HCEC 1CT (cell line): ENCODE results near the gene PTH2.

Experiments used
- DNase-seq: peaks from one replicate; pipeline ENCODE4 v3.0.0-alpha.2; 2017

The PTH2 gene

DNA sequence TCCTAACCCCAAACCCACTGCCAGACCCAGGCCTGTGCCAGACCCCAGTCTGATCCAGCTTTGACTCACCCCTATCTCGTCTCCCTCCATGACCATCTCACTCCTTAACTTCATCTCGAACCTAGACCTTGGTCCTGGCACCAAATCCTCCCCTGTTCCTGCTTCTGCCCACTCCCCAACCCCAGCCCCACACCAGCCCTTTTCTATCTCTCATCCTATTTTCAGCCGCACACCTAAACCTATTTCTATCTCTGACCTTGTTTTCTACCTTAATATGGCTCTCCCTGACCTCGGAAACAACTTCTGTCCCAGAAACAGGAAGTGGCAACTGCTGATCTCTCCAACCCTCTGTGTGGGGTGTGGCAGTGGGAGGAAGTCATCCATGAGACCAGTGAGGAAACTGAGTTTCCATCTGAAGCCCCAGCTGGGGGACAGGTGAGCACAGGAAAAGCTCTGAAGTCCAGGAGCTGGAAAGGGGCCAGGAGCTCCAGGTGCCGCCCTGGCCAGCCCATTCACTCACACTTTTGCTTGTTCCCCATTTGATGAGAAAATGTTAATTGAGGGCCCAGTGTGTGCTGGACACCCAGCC is 13.7 kb downstream of the PTH2 start:
- DNase-seq, result no peak

DNA sequence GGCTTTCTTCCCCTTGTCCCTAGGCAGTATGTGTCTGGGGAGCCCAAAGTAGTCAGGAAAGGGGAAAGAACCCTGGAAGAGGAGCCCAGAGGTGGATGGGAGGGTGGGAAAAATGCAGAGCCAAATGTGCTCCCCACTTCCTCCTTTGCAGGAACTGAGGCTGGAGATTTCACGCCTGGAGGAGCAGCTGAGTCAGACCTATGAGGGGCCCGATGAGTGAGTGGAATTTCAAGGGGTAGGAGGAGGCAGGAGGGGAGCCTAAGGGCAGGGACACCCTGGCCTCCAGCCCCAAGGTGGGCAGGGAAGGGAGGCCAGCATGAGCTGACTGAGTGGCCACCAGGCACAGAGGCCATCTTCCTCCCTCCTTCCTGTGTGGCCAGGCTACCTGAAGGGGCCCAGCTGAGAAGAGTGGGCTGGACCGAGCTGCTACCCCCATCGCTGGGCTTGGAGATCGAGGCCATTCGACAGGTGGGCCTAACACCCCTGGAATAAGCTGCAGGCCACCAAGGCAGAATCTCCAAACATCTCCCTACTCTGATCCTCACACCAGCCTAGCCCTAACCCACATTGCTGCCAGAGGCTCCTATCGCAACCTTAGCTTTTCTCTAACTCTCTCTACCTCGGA is 14.3 kb downstream of the PTH2 start:
- DNase-seq, result peak; percentile 16

DNA sequence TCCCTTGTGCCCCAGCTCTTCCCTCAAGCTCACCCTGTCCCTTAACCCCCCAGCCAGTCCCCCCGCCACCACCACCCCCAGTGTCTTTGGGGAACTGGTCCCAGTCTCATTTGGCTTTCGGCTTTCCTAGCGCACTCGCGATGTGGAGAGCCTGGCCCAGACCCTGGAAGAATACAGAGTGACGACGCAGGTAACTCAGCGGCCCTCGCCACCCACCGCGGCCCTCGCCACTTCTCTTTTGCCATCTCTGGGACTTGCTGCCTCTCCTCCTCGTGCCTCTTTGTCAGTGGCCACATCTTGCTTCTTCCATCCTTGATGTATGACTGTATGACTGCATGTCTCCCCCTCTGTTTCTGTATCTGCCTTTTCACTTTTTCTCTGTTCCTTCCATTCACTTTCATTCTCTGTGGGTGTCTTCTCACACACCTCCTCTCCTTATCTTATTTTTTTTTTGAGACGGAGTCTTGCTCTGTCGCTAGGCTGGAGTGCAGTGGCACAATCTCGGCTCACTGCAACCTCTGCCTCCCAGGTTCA is 15.7 kb downstream of the PTH2 start:
- no peak for DNase-seq

DNA sequence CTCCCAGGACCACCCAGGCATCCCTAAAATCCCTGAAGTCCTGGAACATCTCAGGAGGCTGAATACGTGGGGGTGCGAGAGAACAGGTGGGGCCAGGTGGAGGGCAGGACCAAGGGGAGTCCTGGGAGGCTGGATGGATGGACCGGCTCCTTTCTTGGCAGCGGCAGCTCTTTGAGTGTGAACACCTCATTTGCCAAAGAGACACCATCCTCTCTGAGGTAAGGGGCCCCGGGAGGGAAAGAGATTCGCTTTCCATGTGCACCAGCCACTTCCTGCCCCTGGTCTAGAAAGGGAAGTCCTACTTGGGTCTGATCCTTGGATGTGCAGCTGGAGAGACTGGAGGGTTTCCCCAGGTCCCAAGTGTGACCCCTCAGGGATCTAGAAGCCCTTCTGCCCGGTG is 16.2 kb downstream of the PTH2 start:
- DNase-seq, result no peak

DNA sequence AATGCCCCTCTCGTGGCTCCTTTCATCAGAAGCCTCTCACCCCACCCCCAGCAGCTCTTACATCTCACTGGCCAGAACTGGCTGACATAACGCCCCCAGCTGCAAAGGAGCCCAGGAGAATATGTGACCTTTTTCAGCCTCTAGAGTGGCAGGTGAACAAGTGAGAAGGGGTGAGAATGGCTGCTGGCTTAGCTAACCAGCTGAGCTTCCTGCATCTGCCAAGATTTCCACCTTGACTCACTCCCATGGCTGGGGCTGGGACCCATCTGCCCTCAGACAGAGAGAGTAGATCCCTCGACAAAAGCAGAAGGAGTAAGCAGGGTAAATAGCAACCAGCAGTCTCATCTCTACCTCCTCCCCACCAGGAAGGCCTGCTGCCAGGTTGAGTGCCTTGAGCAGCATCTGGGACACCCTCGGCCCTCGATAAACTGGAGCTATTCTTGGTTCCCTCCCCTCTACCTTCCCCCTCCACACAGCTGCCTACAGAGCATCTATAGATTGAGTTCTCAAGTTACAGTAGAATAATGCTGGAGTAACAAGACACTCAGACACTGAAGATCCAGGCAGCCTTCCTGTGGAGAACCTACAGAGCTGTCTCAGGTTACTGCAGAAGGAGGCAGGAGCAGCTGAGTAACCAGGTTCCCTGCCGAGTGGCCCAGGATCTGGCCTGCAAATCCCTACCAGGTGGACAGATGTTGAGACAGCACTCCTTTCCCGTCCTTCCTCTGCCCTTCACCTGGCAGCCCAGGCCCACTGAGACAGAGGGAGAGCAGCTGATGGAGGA is 19.6 kb downstream of the PTH2 start:
- no peak for DNase-seq

DNA sequence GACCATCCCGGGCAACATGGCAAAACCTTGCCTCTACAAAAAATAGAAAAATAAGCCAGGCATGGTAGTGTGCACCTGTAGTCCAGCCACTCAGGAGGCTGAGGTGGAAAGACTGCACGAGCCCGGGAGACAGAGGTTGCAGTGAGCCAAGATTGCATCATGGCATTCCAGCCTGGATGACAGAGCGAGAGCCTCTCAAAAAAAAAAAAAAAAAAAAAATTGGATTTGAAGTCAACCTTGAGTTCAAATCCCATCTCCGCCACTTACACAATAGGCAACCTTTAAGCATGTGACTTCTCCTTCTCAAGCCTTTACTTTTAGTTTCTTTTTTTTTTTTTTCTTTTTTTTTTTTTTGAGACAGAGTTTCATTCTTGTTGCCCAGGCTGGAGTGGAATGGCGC is 23.2 kb downstream of the PTH2 start:
- DNase-seq, result peak; percentile 20

DNA sequence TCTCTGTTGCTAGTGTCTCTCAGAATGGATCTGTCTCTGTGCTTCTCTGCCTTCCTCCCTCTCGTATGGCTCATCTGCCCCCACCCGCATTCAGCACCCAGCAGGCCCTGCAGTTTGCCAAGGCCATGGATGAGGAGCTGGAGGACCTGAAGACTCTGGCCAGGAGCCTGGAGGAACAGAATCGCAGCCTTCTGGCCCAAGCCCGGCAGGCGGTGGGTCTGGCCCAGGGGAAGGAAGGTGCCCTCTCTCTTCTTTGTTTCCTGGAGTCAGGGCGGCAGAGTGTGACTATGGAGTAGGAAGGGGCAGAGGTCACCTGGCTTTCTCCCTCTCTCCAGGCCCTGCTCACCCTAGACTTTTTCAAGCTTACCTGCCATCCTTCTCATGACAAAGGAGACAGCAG is 24.3 kb downstream of the PTH2 start:
- no peak for DNase-seq

DNA sequence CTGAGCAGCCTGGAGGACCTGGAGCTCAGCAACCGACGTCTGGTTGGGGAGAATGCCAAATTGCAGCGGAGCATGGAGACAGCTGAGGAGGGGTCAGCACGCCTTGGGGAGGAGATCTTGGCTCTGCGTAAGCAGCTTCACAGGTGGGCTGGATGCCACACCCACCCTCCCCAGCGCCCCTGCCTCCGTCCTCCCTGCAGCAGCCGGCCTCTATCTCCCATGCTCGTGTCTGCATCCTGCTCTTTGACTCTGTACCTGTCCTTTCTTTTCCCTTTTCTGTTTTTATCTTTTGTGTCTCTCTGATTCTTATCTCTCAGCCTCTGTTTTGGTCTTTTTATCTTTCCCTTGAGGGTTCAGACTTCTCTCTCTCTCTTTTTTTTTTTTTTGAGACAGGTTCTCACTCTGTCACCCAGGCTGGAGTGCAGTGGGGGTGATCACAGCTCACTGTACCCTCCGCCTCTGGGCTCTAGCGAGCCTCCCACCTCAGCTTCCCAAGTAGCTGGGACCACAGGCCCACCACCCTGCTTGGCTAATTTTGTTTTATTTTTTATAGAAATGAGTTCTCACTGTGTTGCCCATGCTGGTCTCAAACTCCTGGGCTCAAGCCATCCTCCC is 25.1 kb downstream of the PTH2 start:
- DNase-seq, result no peak

DNA sequence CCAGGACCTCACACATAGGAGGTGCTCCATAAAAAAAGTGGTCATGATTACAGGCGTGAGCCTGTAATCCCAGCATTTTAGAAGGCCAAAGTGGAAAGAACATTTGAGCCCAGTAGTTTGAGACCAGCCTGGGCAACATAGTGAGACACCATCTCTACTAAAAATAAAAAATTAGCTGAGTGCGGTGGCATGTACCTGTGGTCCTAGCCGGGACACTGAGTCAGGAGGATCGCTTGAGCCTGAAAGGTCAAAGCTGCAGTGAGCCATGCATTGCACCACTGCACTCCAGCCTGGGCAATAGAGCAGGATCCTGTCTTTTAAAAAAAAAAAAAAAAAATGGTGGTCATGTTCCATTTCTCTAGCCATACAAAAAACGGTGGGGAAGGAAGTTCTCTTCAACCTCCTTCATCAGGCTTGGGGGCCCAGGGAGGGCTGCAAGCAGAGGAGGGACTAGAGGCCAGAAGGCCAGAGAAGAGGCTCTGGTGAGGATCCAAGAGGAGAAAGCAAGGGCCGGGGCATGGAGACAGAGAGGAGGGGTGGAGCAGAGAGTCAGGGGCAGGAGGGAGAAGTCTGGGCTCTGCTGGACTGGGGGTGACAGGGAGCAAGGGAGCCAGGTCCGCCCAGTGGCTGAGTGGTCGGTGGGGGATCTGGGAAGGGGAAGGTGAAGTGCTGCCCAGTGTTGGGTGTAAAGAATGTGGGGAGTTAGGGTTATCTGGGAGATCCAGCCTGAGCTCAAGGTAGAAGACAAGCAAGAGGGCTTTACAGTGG is 26.3 kb downstream of the PTH2 start:
- DNase-seq, result no peak

DNA sequence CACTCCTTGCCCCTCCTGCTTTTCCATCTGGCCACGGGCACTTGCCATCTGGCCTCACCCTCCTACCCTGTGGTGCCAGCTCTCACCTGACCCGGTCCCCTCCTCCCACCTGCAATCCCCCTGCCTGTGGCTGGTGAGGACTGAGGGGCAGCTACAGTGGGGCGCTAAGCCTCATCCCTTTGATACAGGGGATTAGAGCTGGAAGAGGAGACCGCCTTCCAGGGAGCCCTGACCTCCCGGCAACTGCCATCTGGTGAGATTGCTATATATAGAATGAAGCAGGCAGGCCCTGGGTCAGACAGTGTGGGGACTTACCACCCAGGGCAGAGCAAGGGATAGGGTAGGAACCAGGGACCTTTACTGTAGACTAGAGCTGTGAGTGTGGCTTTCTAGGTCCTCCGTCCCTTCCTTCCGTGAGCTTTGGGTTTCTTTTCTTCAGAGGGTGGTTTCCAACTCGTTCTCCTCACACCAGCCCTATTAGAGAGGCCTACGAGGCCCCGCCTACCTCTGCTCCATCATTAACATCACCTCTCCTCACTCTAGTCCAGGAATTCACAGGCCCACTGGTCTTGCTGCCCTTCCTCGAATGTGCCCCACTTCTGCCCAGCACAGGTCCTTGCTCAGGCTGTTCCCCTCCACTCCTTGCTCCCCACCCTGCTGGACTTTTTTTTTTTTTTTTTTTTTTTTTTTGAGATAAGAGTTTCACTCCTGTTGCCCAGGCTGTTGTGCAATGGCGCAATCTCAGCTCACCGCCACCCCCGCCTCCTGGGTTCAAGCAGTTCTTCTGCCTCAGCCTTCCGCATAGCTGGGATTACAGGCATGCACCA is 27.4 kb downstream of the PTH2 start:
- DNase-seq, result no peak

DNA sequence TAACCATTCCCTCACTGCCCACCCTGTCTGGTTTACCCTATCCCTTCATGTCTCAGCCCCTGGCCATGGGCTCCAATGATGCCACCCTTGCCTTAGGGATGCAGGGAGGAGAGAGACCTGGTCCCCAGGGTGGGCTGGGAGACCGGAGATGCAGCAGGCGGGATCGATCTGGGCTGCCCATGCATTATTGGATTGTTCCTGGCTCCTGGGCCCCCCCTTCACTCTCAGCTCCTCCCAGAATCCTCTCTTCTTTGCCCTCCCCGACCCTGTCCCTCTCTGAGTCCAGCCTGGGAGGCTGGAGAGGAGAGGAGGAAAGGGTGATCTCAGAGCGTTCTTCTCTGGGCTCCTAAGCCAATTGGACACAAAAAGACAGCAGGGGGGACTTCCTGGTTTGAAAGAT is 29.4 kb downstream of the PTH2 start:
- DNase-seq, result no peak

DNA sequence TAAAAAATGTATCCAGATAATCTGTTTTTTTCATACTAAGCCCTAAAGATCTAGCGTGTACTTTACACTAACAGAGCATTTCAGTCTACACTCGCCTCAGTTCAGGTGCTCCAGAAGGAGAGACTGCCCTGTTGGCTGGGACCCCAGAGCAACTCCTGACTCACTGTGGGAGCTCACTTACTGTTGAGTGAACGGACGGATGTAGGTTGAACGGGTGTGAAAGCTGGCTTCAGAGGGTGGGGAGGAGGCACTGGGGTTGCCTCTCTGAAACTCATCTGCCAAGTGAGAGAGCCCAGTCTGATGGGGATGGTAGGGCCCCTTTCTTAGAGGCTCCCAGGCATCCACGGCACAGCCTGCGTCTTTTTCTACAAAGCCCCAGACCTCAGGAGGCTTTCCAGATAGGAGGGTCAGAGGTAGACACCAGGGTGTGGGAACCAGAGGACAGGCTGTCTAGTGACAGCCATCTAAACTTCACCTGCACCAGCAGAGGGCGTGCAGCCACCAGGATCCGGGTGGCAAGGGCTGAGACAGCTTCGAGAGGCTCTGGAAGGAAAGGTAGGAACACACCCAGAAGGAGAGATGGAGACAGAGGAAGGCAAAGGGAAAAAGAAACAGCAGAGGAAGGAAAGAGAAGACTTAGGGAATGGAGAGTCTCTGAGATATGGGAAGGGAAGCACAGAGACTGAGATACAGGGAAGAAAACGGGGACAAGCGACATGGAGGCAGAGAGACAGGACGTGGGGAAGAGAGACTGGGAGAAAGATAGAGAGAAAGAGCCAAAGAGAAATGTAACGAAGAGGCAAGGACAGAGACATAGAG is 31.5 kb downstream of the PTH2 start:
- peak; percentile 53 for DNase-seq

DNA sequence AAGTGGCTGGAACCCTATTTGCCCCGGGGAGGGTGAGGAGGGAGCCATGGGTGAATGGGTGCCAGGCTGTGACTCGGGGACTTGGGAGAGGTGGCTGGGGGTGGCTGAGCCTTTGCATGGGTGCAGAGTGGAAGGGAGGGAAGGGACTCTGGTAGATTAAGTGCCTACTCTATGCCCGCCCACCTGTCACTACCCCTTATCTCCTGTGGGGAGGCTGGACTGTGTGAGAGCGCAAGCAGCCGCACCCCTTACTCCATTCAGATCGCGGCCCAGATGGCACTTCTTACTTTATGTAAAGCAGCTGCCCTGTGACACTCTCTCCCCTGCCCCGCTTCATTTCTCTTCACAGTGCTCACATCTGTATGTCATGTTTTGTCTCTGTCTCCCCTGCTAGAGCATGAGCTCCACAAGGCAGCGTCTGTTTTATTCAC is 32.3 kb downstream of the PTH2 start:
- DNase-seq, result no peak

DNA sequence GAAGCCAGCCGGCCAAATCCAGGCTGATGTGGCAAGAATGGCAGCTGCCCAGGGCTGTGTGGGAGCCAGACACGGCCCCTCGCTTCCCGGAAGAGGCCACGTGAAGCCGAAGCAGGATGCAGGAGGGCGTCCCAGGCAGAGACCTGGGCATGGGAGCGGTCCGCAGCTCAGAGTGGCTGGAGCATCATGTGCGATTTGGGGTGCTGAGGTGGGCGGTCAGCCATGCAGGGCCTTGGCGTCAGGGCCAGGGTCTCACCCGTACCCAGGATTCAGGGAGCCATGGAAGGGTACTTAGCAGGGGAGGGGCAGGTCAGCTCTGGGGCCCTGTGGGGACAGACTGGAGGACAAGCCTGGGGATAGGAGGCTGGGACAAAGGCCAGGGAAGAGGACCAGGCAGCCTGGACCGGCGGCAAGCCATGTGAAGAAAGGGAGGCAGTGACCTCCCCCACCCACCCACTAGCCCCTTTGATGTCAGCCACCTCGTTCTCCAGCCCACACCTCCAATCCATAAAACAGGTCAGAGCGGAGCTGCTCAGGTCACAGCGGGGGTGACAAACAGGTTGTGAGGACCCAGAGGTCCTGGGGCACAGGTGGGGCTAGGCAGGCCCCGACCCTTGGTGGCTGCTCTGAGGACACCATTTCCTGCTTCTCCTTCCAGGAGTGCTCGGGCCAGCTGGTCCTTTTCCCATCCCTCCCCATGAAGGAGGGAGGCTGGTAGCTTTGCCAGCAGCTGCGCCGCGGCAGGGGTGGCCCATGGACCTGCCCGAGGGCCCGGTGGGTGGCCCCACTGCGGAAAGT is 32.9 kb downstream of the PTH2 start:
- DNase-seq, result no peak

DNA sequence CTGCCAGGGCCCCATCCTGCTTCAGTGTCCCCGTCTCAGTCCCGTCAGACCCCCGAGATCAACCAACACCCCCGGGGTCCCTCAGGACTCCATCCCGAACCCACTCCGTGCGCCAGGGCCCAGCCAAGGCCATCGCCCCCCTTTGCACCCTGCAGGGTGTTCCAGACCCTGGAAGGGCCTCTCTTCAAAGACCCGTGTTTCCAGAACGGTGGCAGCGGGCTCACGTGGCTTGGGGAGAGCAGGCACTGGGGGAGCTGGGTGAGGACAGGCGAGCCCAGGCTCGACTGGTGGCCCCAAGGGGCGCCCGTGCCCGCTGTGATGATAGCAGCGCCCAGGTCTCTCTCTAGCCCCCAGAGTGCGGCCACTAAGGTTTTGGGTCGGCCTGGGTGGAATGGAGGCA is 33.8 kb downstream of the PTH2 start:
- DNase-seq, result no peak

DNA sequence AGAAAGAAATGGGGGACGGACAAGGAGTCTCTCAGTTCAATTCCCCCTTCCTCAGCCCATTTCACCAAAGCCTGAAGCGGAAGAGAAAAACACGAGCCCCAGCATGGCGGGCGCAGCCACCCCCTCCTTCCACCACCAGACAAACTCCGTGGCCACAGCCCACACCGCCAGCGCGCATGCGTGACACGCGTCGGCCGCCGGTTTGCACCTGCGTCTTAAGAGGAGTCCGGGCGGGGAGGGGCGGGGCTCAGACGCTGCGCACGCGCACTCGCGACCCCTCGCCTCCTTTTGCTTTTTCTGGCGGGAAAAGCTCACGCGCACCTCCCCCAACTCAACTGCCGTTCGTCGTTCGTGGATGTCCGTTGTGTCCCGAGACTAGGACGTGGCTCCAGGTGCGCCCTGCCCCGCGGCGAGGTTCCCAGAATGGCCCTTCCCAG is 35.3 kb downstream of the PTH2 start, which contains the start of gene KASH5:
KASH5 (plus strand) TSS at position 314 of the 437 bp plus-strand sequence. CDS start 2,635 bp downstream, outside the sequence.
- no peak for DNase-seq

DNA sequence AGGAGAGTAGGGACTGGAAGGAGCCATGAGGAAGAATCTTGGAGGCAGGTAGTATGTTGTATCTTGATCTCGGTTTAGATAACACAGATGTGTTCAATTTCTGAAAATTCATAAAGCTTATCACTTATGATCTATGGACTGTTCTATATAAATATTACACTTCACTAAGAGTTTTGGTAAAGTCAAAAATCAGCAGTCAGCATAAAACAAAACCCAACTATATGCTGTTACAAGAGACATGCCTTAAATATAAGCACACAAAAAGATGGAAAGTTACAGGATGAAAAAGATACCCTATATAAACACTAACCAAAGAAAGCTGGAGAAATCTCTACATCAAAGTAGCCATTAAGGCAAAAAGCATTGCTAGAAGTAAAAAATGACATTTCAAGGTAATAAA is 39.6 kb downstream of the PTH2 start:
- no peak for DNase-seq

DNA sequence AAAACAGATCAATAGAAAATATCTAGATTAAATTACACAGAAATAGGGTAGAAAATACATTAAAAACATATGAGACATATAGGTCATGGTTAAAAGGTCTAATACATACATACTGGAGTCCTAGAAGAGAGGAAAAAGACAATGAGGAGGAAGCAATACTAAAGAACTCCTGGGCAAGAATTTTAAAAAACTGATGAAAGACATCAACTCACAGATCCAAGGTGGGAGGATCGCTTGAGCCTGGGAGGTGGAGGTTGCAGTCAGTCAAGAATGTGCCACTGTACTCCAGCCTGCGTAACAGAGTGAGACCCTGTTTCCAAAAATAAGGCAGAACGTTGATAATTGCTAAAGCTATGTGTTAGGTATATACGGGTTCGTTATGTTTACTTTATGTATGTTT is 40.6 kb downstream of the PTH2 start:
- no peak for DNase-seq

DNA sequence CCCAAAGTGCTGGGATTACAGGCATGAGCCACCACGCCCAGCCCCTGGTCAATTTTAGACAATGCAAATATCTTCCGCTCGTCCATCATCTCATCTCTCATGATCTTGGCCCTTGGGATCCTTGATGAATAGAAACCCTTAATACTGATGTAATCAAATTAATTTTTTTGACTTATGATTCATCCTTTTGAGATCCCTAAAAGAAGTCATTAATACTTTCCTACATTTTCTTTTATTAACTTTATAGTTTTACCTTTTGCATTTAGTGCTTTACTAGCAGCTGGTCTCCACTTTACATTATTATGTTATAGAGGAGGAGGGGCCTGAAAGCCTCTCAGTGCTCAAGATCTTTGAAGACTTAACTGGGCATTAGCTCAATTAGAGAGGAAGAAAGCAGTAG is 42.9 kb downstream of the PTH2 start:
- no peak for DNase-seq

DNA sequence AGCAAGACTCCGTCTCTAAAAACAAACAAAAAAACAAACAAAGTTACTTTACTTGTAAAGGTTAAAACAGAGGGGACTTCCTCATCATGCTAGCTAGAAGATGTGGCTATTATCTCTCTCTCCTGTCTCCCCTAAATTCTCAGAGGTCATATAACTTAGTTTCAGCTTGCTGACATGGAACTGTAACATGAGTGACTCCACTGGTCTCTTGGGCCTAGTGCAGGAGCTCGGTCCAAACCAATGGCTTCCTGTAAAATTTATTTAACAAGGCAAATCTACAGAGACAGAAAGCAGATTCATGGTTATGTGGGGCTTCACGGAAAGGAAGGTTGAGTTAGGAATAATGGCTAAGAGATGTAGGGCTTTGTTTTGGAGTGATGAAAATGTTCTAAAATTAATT is 44.7 kb downstream of the PTH2 start:
- no peak for DNase-seq
